NCI-H2196 treated with DMSO at 0.1 percent for 48 hours (cell line): Measurements from ENCODE around the gene PRR19.
"Not testable (repeated sequence)": the region's sequence is repeated elsewhere in the genome, so short reads cannot be mapped to it uniquely, and the experiment has no call there.

Experiments used
- DNase-seq: peaks from one replicate; lab custom pipeline; 2025; ENCODE audit not compliant: unreplicated experiment; lab: John Stamatoyannopoulos, UW

Gene PRR19

GRCh38 chr19:42301646-42302203 is at the start of gene PRR19:
TSS of gene PRR19 (plus strand) at chr19:42302132. CDS start at chr19:42309585, 7,453 bp downstream.
- DNase-seq: no peak

GRCh38 chr19:42252365-42253244 is 49.3 kb upstream of the PRR19 start:
- DNase-seq: no peak

- DNase-seq: no peak
These were observed 48.5 kb upstream of the PRR19 start for GRCh38 chr19:42253245-42254088.

- DNase-seq: peak; percentile 36
These were observed 47.7 kb upstream of the PRR19 start for GRCh38 chr19:42254089-42254849.

GRCh38 chr19:42254850-42255765 is 46.8 kb upstream of the PRR19 start, which contains the start of gene ERF:
TSS of gene ERF (minus strand) at chr19:42255128. CDS start at chr19:42254999, 129 bp downstream.
- DNase-seq: peak; percentile 71

GRCh38 chr19:42255766-42256745 is 45.9 kb upstream of the PRR19 start:
- DNase-seq: no peak

GRCh38 chr19:42257842-42258241 is 44.1 kb upstream of the PRR19 start:
- DNase-seq: not testable (repeated sequence)

- DNase-seq: no peak
These were observed 40.2 kb upstream of the PRR19 start for GRCh38 chr19:42261763-42262162.

GRCh38 chr19:42266105-42266504 is 35.8 kb upstream of the PRR19 start:
- DNase-seq: not testable (repeated sequence)

GRCh38 chr19:42266928-42267603 is 34.9 kb upstream of the PRR19 start:
- DNase-seq: not testable (repeated sequence)

GRCh38 chr19:42267644-42268141 is 34.2 kb upstream of the PRR19 start:
- no peak for DNase-seq

- peak; percentile 100 for DNase-seq
These were observed 33.7 kb upstream of the PRR19 start for GRCh38 chr19:42268142-42268703.

GRCh38 chr19:42268704-42269477 is 33.0 kb upstream of the PRR19 start, which contains the start of gene CIC:
TSS of gene CIC (plus strand) at chr19:42269252. CDS start at chr19:42271784, 2,532 bp downstream.
- peak; percentile 100 for DNase-seq

GRCh38 chr19:42269478-42270345 is 32.2 kb upstream of the PRR19 start:
- DNase-seq: no peak

GRCh38 chr19:42270346-42271044 is 31.4 kb upstream of the PRR19 start:
- no peak for DNase-seq
